OCI-LY3 (cell line): ENCODE results near the gene STARD3NL.

ENCODE experiments used
- CTCF ChIP-seq: fragments of 200-600, 300-600 bp; sonication (generic); IDR thresholded peaks from 2 replicates; pipeline ENCODE4 v1.5.1; 2014; ENCODE audit warnings: antibody characterized with exemption, low read length, low read depth
- EZH2phosphoT487 ChIP-seq: fragments of 200-600 bp; shearing (Covaris generic); IDR thresholded peaks from 2 replicates; pipeline ENCODE4 v1.6.1; 2018; ENCODE audit warnings: antibody characterized with exemption, mixed run types, low read depth

DNA sequence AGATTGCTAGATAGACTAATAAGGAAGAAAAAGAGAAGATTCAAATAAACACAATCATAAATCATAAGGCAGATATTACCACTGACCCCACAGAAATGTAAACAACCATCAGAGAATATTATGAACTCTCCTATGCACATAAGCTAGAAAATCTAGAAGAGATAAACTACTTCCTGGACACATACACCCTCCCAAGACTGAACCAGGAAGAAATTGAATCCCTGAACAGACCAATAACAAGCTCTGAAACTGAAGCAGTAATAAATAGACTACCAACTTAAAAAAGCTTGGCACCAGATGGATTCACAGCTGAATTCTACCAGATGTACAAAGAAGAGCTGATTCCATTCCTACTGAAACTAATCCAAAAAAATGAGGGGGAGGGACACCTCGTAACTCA is 24.5 kb upstream of the STARD3NL start:
- no peak for TF ChIP-seq CTCF
- TF ChIP-seq EZH2phosphoT487, result no peak
